ENCODE data around the gene EBF3.
"Not testable (repeated sequence)": the region's sequence is repeated elsewhere in the genome, so short reads cannot be mapped to it uniquely, and the experiment has no call there.

DNA sequence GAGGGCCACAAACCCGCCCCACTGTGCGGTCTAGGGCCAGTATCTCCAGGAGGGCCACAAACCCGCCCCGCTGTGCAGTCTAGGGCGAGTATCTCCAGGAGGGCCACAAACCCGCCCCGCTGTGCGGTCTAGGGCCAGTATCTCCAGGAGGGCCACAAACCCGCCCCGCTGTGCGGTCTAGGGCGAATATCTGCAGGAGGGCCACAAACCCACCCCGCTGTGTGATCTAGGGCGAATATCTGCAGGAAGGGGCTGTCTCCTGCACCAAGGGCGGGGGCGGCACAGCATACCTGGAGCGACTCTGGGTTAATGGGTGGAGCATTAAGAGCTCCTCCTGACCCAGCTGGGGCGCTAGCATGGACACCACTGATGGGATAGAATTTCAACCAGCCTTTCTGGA lies 43.9 kb downstream of the EBF3 start:
- TF ChIP-seq, protein P1, sequence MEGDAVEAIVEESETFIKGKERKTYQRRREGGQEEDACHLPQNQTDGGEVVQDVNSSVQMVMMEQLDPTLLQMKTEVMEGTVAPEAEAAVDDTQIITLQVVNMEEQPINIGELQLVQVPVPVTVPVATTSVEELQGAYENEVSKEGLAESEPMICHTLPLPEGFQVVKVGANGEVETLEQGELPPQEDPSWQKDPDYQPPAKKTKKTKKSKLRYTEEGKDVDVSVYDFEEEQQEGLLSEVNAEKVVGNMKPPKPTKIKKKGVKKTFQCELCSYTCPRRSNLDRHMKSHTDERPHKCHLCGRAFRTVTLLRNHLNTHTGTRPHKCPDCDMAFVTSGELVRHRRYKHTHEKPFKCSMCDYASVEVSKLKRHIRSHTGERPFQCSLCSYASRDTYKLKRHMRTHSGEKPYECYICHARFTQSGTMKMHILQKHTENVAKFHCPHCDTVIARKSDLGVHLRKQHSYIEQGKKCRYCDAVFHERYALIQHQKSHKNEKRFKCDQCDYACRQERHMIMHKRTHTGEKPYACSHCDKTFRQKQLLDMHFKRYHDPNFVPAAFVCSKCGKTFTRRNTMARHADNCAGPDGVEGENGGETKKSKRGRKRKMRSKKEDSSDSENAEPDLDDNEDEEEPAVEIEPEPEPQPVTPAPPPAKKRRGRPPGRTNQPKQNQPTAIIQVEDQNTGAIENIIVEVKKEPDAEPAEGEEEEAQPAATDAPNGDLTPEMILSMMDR (IDR thresholded peaks at IDR 0.05) = not testable (repeated sequence)
- not testable (repeated sequence) for TF ChIP-seq TCF7L2 (IDR thresholded peaks at IDR 0.05; ENCODE audit: low read depth, low read length)
